Ovary (tissue), 3 donors: ENCODE data around the gene EDAR.

Experiments
- CTCF ChIP-seq, 3 donors: fragments of 450-650 bp in 2 of 3; fragments of 200-600 bp in 1 of 3; IDR thresholded peaks; one replicate each; pipeline versions ENCODE4 v1.5.1 to v1.8.0; 2016 to 2022; ENCODE audit warnings: antibody characterized with exemption in 3 of 3, mild to moderate bottlenecking in 1 of 3
- POLR2A ChIP-seq: fragments of 450-650 bp; IDR thresholded peaks from one replicate; pipeline ENCODE4 v1.6.1; 2017; ENCODE audit warnings: antibody characterized with exemption, mild to moderate bottlenecking, moderate library complexity
- donor health status: DM: no; HTN: no; CAD: no.

DNA sequence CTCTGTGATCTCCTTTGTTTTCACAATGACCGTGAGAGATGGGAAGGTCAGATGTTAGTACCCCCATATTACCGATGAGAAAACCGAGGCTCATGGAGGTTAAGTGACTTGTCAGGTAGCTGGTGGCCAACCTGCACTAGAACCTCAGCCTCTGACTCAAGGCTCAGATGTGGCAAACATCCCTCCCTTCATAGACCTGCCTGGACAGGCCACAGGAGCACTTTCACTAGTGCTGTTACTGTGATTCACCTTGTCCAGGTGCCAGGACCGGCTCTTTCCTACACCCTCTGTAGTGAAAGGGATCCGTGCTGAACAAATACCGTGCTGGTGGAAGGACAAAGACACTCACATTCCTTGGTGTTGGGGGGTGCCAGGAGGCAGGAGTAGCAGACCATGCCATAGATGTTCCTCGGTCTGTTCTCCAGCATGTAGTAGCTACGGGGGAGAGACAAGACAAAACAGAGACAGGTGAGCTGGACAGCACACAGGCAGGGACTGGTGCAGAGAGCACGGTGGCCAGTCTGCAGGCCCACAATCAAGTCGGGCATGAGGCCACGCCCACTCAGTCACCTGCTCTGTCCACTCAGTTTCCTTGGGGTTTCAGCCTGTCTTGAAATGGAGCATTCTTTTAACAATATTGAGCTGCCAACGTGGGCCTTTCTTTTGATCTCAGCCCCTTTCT lies 65.9 kb downstream of the EDAR start:
- TF ChIP-seq CTCF (IDR thresholded peaks at IDR 0.05) = no peak
- TF ChIP-seq POLR2A = no peak
